Hepatocyte (in vitro differentiated cells): Measurements from ENCODE around the gene ONECUT3. TPM values are rescaled to one million over a fixed set of nuclear protein-coding genes. Genes with fewer than 3 reads are reported as not detected.

Experiments
- DNase-seq: peaks from one replicate; pipeline ENCODE4 v3.0.0-alpha.2; 2016; ENCODE audit warnings: low spot score
- H2AFZ ChIP-seq: fragments of 200-600 bp; sonication (generic); 2 replicates; pipeline ENCODE4 v1.6.0; 2016; ENCODE audit warnings: antibody characterized with exemption, mild to moderate bottlenecking
- H3K27ac ChIP-seq: fragments of 200-600 bp; sonication (generic); 2 replicates; pipeline ENCODE4 v1.5.1; 2016; ENCODE audit warnings: mild to moderate bottlenecking
- H3K27me3 ChIP-seq: fragments of 200-600 bp; sonication (generic); 2 replicates; pipeline ENCODE4 v1.6.1; 2016
- H3K36me3 ChIP-seq: fragments of 200-600 bp; sonication (generic); replicated peaks from 2 replicates; pipeline ENCODE4 v1.5.1; 2016; ENCODE audit warnings: low read depth; ENCODE audit not compliant: insufficient read depth
- H3K4me1 ChIP-seq: fragments of 200-600 bp; sonication (generic); 2 replicates; pipeline ENCODE4 v1.5.1; 2016; ENCODE audit warnings: mild to moderate bottlenecking, moderate library complexity; ENCODE audit not compliant: insufficient read depth
- H3K4me2 ChIP-seq: fragments of 200-600 bp; sonication (generic); 2 replicates; pipeline ENCODE4 v1.6.0; 2016
- H3K4me3 ChIP-seq: fragments of 200-600 bp; sonication (generic); 2 replicates; pipeline ENCODE4 v1.5.1; 2016; ENCODE audit warnings: mild to moderate bottlenecking
- H3K79me2 ChIP-seq: fragments of 200-600 bp; sonication (generic); 2 replicates; pipeline ENCODE4 v1.6.0; 2017; ENCODE audit warnings: mild to moderate bottlenecking
- H3K9me2 ChIP-seq: fragments of 200-600 bp; sonication (generic); replicated peaks from 2 replicates; pipeline ENCODE4 v1.6.0; 2017; ENCODE audit warnings: mild to moderate bottlenecking; ENCODE audit not compliant: insufficient read depth
- H3K9me3 ChIP-seq: fragments of 200-600 bp; sonication (generic); 2 replicates; pipeline ENCODE4 v1.5.1; 2016; ENCODE audit warnings: low read depth, mild to moderate bottlenecking
- H4K20me1 ChIP-seq: fragments of 200-600 bp; sonication (generic); 2 replicates; pipeline ENCODE4 v1.6.0; 2016; ENCODE audit warnings: mild to moderate bottlenecking; ENCODE audit not compliant: insufficient read depth, poor library complexity, severe bottlenecking
- EZH2 ChIP-seq: fragments of 200-600 bp; sonication (generic); IDR thresholded peaks from 2 replicates; pipeline ENCODE4 v1.6.1; 2016; ENCODE audit warnings: antibody characterized with exemption, mild to moderate bottlenecking, borderline replicate concordance
- EZH2phosphoT487 ChIP-seq: fragments of 200-600 bp; sonication (generic); IDR thresholded peaks from one replicate; pipeline ENCODE4 v1.6.1; 2018; ENCODE audit warnings: antibody characterized with exemption, mild to moderate bottlenecking, low read depth, moderate library complexity; ENCODE audit not compliant: unreplicated experiment, severe bottlenecking
- WGBS: methylation state at CpG from one replicate; pipeline ENCODE4 v1.1.6; 2016; ENCODE audit warnings: low lambda C conversion rate; ENCODE audit errors: missing lambda C conversion rate; 5-methylcytosine and 5-hydroxymethylcytosine counted together
- polyA plus RNA-seq: library from polyadenylated mRNA; unstranded; fragments of >200 nt; fragmentation: Nextera tagmentation; extraction: Ambion mirVana; gene quantifications from 2 replicates; pipeline ENCODE4 v1.2.1, GENCODE V29; 2016
- total RNA-seq: library from RNA; depleted of rRNA; stranded (reverse); fragments of >200 nt; gene quantifications from 2 replicates; pipeline ENCODE4 v1.2.3, GENCODE V29; 2014
- TF ChIP-seq, protein P1 (sequence below): fragments of 200-600 bp; sonication (generic); IDR thresholded peaks from 2 replicates; pipeline ENCODE4 v1.5.1; 2016; ENCODE audit warnings: antibody characterized with exemption, mild to moderate bottlenecking; ENCODE audit not compliant: poor library complexity

Gene ONECUT3
- total and polyA plus RNA-seq, 2 experiments from 2014 or later = 0.03 to 0.06 TPM

DNA sequence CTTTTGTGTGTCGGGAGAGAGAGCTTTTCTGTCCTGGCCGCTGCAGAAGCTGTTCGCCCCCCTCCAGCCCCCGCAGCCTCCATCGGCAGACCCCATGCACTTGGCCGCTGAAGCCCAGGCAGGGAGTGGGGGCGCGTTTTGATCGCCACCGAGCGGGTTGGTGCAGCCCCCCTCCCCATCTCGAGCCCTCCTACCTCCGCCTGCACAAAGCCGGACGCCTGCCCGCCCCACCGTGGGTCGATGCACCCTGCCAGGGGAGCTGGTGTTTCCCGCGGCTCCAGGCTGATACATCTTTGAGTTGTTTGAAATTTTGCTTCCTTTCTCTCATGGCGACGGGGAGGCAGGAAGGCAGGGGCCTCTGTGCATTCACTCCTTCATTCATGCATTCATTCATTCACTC lies 16.4 kb upstream of the ONECUT3 start:
- no peaks in the 10 kb centered on the region for H3K9me2 ChIP-seq
- no peak overlapping the region for H3K27ac ChIP-seq
- H3K9me3 ChIP-seq = no peaks in the 10 kb centered on the region
- no peaks in the 10 kb centered on the region for H3K4me1 ChIP-seq
- DNase-seq = no peak
- no peak overlapping the region for H3K4me2 ChIP-seq
- no peak overlapping the region for H2AFZ ChIP-seq
- H3K4me3 ChIP-seq = no peak overlapping the region
- no peaks in the 10 kb centered on the region for H3K79me2 ChIP-seq
- no peak for TF ChIP-seq EZH2phosphoT487
- TF ChIP-seq EZH2 = no peak
- TF ChIP-seq, protein P1, sequence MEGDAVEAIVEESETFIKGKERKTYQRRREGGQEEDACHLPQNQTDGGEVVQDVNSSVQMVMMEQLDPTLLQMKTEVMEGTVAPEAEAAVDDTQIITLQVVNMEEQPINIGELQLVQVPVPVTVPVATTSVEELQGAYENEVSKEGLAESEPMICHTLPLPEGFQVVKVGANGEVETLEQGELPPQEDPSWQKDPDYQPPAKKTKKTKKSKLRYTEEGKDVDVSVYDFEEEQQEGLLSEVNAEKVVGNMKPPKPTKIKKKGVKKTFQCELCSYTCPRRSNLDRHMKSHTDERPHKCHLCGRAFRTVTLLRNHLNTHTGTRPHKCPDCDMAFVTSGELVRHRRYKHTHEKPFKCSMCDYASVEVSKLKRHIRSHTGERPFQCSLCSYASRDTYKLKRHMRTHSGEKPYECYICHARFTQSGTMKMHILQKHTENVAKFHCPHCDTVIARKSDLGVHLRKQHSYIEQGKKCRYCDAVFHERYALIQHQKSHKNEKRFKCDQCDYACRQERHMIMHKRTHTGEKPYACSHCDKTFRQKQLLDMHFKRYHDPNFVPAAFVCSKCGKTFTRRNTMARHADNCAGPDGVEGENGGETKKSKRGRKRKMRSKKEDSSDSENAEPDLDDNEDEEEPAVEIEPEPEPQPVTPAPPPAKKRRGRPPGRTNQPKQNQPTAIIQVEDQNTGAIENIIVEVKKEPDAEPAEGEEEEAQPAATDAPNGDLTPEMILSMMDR = no peak
- H4K20me1 ChIP-seq = no peaks in the 10 kb centered on the region
- WGBS = 74% methylated on average over 17 of the region's 22 CpGs
- H3K27me3 ChIP-seq = peaks cover 40% of the 10 kb centered on the region
- H3K36me3 ChIP-seq = no peaks in the 10 kb centered on the region

GRCh38 chr19:1739960-1740629 lies 13.2 kb upstream of the ONECUT3 start:
- TF ChIP-seq EZH2phosphoT487 (no peak), EZH2 (no peak)
- TF ChIP-seq, protein P1 = no peak
- Histone ChIP-seq H2AFZ (no peak overlapping the region), H3K36me3 (no peaks in the 10 kb centered on the region), H3K27ac (no peak overlapping the region), H3K79me2 (no peaks in the 10 kb centered on the region), H4K20me1 (no peaks in the 10 kb centered on the region), H3K4me3 (no peak overlapping the region), H3K9me3 (no peaks in the 10 kb centered on the region), H3K9me2 (no peaks in the 10 kb centered on the region), H3K4me1 (no peaks in the 10 kb centered on the region), H3K27me3 (peaks cover 27% of the 10 kb centered on the region), H3K4me2 (no peak overlapping the region)
- DNase-seq = no peak
- 93% methylated on average over 11 of the region's 11 CpGs for WGBS

DNA sequence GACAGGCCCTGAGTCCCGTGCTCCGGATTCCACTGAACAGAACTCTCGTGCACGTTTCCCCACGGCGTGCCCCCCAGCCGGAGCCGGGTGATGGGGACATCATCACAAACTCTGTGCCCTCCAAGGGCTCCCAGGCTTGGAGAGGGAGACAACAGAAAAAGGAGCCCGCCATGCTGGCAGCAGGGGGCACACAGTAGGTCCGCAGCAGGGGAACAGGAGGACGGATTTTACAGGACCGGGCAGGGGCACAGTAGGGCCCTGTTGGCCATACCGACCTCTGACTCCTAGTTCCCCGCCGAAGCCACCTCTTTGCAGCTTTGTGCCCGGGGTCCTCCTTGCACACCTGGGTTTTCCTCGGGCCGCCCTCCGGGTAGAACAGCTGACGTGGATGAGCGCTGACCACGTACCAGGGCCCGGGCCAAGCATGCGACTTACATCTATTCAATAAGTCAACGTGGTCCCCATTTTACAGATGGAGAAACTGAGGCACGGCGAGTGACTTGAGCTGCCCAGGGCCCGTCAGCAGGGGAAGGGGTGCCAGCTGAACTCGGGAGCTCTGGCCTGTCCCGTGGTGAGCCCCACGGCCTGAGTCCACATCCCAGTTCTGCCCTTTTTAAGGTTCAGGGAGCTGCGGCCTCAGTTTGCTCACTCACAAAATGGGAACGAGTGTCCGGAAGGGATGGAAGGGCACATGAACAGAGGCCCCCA lies 10.2 kb upstream of the ONECUT3 start:
- TF ChIP-seq, protein P1 = no peak
- TF ChIP-seq EZH2phosphoT487 = no peak
- TF ChIP-seq EZH2 = no peak
- Histone ChIP-seq H3K9me3 (no peaks in the 10 kb centered on the region), H3K4me3 (no peak overlapping the region), H3K4me1 (peaks cover 8% of the 10 kb centered on the region), H3K27me3 (peaks cover 32% of the 10 kb centered on the region), H3K9me2 (no peaks in the 10 kb centered on the region), H3K27ac (no peak overlapping the region), H3K4me2 (no peak overlapping the region), H3K36me3 (no peaks in the 10 kb centered on the region), H3K79me2 (no peaks in the 10 kb centered on the region), H4K20me1 (no peaks in the 10 kb centered on the region), H2AFZ (no peak overlapping the region)
- WGBS = 81% methylated on average over 33 of the region's 34 CpGs
- DNase-seq = no peak
